ENCODE results near the gene TOR1AIP2.
"Not testable (repeated sequence)": the region's sequence is repeated elsewhere in the genome, so short reads cannot be mapped to it uniquely, and the experiment has no call there.

The TOR1AIP2 gene

DNA sequence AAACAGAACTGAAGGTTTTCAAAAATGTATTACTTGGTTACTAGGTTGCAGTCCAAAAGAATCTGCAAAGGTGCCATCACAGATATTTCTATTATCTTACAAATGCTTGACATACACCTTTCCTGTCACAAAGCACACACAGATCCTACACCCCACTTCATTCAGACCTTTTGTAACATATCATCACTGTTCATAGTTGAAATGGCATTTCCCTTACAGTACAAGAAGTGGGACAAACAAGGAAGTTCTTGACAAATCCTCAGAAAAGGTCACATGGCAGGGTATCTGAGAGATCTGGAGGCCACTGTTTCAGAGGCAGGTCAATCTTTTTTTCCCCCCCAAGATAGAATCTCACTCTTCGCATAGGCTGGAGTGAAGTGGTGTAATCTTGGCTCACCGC lies 21.3 kb downstream of the TOR1AIP2 start:
- no peaks in the 10 kb centered on the region for H3K27me3 ChIP-seq (ENCODE audit: insufficient read depth, low read length)
- H3K79me2 ChIP-seq (ENCODE audit: control insufficient read depth, insufficient read depth, low read length, unreplicated experiment), result no peaks in the 10 kb centered on the region
- H3K4me3 ChIP-seq (ENCODE audit: low read depth, low read length), result no peak overlapping the region
- no peaks in the 10 kb centered on the region for H3K4me1 ChIP-seq (ENCODE audit: control insufficient read depth, insufficient read depth, low read length, unreplicated experiment)
- no peak overlapping the region for H2AFZ ChIP-seq (ENCODE audit: low read length, unreplicated experiment)
- H3K36me3 ChIP-seq (ENCODE audit: insufficient read depth, low read length), result peaks cover 26% of the 10 kb centered on the region
- H3K27ac ChIP-seq (ENCODE audit: low read depth, low read length), result no peak overlapping the region

DNA sequence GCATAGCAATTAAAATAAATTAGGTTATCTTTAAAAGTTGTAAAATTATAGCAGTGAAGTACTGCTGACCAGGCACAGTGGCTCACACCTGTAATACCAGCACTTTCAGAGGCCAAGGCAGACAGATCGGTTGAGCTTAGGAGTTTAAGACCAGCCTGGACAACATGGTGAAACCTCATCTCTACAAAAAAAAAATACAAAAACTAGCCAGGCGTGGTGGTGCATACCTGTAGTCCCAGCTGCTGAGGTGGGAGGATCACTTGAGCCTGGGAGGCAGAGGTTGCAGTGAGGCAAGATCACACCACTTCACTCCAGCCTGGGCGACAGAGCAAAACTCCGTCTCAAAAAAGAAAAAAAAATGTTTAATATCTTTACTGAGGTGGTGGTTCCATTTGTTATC lies 21.8 kb downstream of the TOR1AIP2 start:
- not testable (repeated sequence) for H2AFZ ChIP-seq (ENCODE audit: low read length, unreplicated experiment); H3K27ac ChIP-seq (ENCODE audit: low read depth, low read length); H3K4me3 ChIP-seq (ENCODE audit: low read depth, low read length); H3K4me1 ChIP-seq (ENCODE audit: control insufficient read depth, insufficient read depth, low read length, unreplicated experiment); H3K79me2 ChIP-seq (ENCODE audit: control insufficient read depth, insufficient read depth, low read length, unreplicated experiment); H3K27me3 ChIP-seq (ENCODE audit: insufficient read depth, low read length)
- peaks cover 29% of the 10 kb centered on the region for H3K36me3 ChIP-seq (ENCODE audit: insufficient read depth, low read length)

DNA sequence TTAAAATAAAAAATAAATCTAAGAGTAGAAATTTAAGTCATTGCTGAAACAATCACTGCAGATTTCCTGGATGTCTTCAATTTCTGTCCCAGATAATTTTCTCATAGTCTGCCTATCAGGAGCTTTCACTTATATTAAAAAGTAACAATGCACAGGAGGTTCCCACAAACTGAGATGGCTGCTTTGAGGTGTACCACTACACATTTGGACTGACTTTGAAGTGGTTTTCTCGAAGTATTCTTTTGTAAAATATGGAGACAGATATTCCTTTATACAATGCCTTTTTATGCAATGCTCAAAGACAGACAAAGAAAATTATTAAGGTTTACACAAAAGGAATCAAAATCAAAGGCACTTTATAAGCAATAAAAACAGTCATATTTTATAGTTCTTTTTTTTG lies 24.5 kb downstream of the TOR1AIP2 start:
- H3K27me3 ChIP-seq (ENCODE audit: insufficient read depth, low read length), result no peaks in the 10 kb centered on the region
- H3K79me2 ChIP-seq (ENCODE audit: control insufficient read depth, insufficient read depth, low read length, unreplicated experiment), result no peaks in the 10 kb centered on the region
- peaks cover 6% of the 10 kb centered on the region for H3K4me1 ChIP-seq (ENCODE audit: control insufficient read depth, insufficient read depth, low read length, unreplicated experiment)
- no peak overlapping the region for H2AFZ ChIP-seq (ENCODE audit: low read length, unreplicated experiment)
- H3K36me3 ChIP-seq (ENCODE audit: insufficient read depth, low read length), result peaks cover 36% of the 10 kb centered on the region
- no peak overlapping the region for H3K4me3 ChIP-seq (ENCODE audit: low read depth, low read length)
- H3K27ac ChIP-seq (ENCODE audit: low read depth, low read length), result no peak overlapping the region

DNA sequence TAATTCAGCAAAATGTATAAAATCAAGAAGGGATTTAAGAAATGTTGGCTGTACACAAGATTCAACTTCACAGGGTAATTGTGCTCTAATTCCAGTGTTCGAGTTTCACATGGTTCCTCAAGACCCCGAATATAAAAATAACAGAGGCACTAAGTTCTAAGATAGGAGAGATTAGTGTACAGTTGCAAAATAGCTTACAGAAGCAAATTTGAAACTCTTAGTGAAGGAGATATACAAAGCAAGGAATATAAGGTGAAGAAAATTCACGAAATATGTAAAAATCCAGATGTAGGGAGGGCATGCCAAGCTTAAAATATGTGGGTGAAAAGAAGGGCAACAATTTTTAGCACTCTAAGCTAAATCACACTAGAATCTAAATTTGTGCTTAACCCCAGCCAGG lies 29.4 kb downstream of the TOR1AIP2 start:
- Histone ChIP-seq H3K36me3 (ENCODE audit: insufficient read depth, low read length) (peaks cover 35% of the 10 kb centered on the region), H2AFZ (ENCODE audit: low read length, unreplicated experiment) (no peak overlapping the region), H3K4me1 (ENCODE audit: control insufficient read depth, insufficient read depth, low read length, unreplicated experiment) (peaks cover 6% of the 10 kb centered on the region)

DNA sequence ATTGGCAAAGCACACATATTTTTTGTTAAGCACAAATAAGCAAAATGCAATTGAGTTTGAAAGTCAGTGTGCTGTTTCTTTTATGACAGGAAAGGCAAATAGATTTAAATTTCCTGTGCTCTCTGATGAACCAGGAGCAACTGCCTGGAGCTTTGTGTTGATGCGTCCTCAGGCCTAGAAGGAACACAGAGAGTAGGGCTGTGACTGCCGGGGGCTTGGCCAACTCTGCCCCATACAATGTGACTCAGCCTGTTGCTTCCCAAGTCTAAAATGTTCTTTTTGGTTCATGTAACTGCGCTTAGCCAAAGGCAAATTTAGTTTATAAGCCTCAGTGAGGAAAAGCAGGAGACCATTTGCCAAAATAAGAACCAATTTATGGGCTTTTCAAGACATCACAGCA lies 37.5 kb downstream of the TOR1AIP2 start:
- no peaks in the 10 kb centered on the region for H3K27me3 ChIP-seq (ENCODE audit: insufficient read depth, low read length)
- H2AFZ ChIP-seq (ENCODE audit: low read length, unreplicated experiment), result no peak overlapping the region
- peaks cover 9% of the 10 kb centered on the region for H3K4me1 ChIP-seq (ENCODE audit: control insufficient read depth, insufficient read depth, low read length, unreplicated experiment)
- no peak overlapping the region for H3K27ac ChIP-seq (ENCODE audit: low read depth, low read length)
- no peaks in the 10 kb centered on the region for H3K79me2 ChIP-seq (ENCODE audit: control insufficient read depth, insufficient read depth, low read length, unreplicated experiment)
- 0 out of 2 replicates have a peak, but pooled peaks cover 3% of the 10 kb centered on the region for H3K36me3 ChIP-seq (ENCODE audit: insufficient read depth, low read length)
- no peak overlapping the region for H3K4me3 ChIP-seq (ENCODE audit: low read depth, low read length)

More for the DNA sequence above, 29.4 kb downstream of the TOR1AIP2 start:
- no peak overlapping the region for H3K27ac ChIP-seq (ENCODE audit: low read depth, low read length)
- no peak overlapping the region for H3K4me3 ChIP-seq (ENCODE audit: low read depth, low read length)
- no peaks in the 10 kb centered on the region for H3K27me3 ChIP-seq (ENCODE audit: insufficient read depth, low read length)
- H3K79me2 ChIP-seq (ENCODE audit: control insufficient read depth, insufficient read depth, low read length, unreplicated experiment), result no peaks in the 10 kb centered on the region

DNA sequence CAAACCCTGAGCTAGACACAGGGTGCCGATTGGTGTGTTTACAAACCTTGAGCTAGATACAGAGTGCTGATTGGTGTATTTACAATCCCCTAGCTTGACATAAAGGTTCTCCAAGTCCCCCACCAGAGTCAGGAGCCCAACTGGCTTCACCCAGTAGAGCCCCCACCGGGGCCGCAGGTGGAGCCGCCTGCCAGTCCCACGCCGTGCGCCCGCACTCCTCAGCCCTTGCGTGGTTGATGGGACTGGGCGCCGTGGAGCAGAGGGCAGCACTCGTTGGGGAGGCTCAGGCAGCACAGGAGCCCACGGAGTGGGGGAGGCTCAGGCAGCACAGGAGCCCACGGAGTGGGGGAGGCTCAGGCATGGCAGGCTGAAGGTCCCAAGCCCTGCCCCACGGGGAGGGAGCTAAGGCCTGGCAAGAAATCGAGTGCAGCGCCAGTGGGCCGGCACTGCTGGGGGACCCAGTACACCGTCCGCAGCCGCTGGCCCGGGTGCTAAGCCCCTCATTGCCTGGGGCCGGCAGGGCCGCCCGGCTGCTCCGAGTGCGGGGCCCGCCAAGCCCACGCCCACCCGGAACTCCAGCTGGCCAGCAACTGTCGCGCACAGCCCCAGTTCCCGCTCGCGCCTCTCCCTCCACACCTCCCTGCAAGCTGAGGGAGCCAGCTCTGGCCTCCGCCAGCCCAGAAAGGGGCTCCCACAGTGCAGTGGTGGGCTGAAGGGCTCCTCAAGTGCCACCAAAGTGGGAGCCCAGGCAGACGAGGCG lies 40.7 kb downstream of the TOR1AIP2 start:
- H3K4me3 ChIP-seq (ENCODE audit: low read depth, low read length); H3K36me3 ChIP-seq (ENCODE audit: insufficient read depth, low read length); H3K79me2 ChIP-seq (ENCODE audit: control insufficient read depth, insufficient read depth, low read length, unreplicated experiment); H2AFZ ChIP-seq (ENCODE audit: low read length, unreplicated experiment); H3K4me1 ChIP-seq (ENCODE audit: control insufficient read depth, insufficient read depth, low read length, unreplicated experiment); H3K27me3 ChIP-seq (ENCODE audit: insufficient read depth, low read length); H3K27ac ChIP-seq (ENCODE audit: low read depth, low read length): not testable (repeated sequence)

DNA sequence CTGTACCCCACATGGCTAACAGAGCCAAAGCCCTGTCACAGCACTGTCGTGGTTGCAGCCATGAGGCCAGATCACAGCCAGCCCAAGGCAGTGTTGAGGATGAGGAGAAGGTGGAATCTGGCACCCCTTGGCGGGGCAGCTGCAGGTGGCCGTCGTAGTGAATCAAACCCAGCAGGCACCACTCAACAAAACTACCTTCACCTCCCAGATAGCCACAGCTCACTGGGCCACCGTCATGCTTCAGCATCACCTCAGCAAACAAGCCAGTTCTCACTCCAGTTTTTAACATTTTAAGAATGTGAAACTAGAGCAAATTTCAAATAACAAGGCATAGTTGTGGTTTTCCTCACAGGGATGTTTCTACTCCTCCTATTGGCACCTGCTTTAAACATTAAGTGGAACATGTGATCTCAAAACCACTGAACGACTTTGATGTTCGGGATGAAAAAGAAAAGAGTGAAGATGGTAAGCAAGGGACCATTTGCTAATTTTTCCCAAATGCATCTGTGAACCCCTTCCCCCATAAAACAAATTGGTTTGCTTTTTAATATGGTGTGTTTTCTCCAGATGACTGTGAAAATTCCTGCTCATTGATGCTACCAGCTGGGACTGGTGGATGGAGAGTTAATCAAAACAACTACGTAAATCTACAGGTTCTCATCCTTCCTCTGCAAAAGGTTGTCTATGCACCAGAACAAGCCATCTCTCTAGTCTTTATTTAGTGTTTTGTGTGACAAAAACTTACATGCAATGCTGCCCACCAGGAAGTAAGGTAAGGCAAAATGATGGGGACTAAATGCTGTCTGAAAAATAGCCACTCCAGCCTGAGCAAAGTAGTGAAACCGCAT lies 45.5 kb downstream of the TOR1AIP2 start:
- H3K79me2 ChIP-seq (ENCODE audit: control insufficient read depth, insufficient read depth, low read length, unreplicated experiment), result no peaks in the 10 kb centered on the region
- peaks cover 16% of the 10 kb centered on the region for H3K27me3 ChIP-seq (ENCODE audit: insufficient read depth, low read length)
- no peak overlapping the region for H3K4me3 ChIP-seq (ENCODE audit: low read depth, low read length)
- no peaks in the 10 kb centered on the region for H3K36me3 ChIP-seq (ENCODE audit: insufficient read depth, low read length)
- H3K27ac ChIP-seq (ENCODE audit: low read depth, low read length), result no peak overlapping the region
- no peaks in the 10 kb centered on the region for H3K4me1 ChIP-seq (ENCODE audit: control insufficient read depth, insufficient read depth, low read length, unreplicated experiment)
- H2AFZ ChIP-seq (ENCODE audit: low read length, unreplicated experiment), result no peak overlapping the region

DNA sequence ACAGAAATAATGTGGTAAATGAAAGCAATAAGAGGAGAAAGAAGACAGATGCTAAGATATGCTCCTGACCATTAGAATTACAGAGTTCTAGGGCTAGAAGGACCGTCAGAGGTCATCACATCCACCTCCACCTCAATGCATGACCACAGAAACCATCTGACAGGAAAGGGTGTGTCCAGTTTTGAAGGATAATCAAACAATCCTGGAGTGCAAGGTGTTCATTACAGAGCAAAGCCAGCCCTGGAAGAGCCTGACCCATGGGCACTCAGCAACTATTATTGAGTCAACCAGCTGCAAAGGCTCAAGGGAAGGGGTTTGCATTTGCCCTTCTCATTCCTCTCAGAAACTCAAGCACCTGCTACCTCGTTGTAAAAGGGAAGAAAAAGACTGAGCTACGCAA lies 46.4 kb downstream of the TOR1AIP2 start:
- Histone ChIP-seq H2AFZ (ENCODE audit: low read length, unreplicated experiment) (no peak overlapping the region), H3K27ac (ENCODE audit: low read depth, low read length) (no peak overlapping the region), H3K4me3 (ENCODE audit: low read depth, low read length) (no peak overlapping the region), H3K36me3 (ENCODE audit: insufficient read depth, low read length) (no peaks in the 10 kb centered on the region), H3K27me3 (ENCODE audit: insufficient read depth, low read length) (peaks cover 16% of the 10 kb centered on the region), H3K79me2 (ENCODE audit: control insufficient read depth, insufficient read depth, low read length, unreplicated experiment) (no peaks in the 10 kb centered on the region), H3K4me1 (ENCODE audit: control insufficient read depth, insufficient read depth, low read length, unreplicated experiment) (no peaks in the 10 kb centered on the region)

DNA sequence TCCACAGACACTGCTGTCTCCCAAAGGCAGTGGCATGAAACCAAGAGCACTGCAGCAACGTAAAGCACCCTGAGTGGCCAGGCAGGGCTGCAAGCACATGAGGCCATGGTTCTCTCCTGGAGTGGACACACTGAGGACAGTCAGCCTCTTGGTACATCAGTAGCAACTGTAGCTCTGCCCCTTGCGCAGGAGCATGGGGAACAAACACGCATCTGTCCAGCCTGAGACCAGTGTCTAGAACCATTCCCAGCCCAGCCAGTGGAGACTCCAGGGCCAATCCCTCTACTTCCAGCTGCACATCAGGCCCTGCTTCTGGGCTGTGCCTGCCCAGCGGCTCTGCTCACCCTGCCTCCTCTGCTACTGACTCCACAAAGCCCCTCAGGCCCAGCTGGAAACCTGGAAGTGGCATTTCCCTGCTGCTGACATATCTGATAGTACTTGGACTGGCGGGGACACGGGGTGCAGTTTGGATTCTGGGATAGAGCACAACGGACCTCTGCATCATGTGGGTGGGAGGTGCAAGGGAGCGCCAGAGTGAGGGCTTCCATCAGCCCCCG lies 49.0 kb downstream of the TOR1AIP2 start:
- Histone ChIP-seq H3K27ac (ENCODE audit: low read depth, low read length) (no peak overlapping the region), H3K36me3 (ENCODE audit: insufficient read depth, low read length) (no peaks in the 10 kb centered on the region), H3K4me1 (ENCODE audit: control insufficient read depth, insufficient read depth, low read length, unreplicated experiment) (no peaks in the 10 kb centered on the region), H3K27me3 (ENCODE audit: insufficient read depth, low read length) (peaks cover 16% of the 10 kb centered on the region), H3K4me3 (ENCODE audit: low read depth, low read length) (no peak overlapping the region), H2AFZ (ENCODE audit: low read length, unreplicated experiment) (no peak overlapping the region), H3K79me2 (ENCODE audit: control insufficient read depth, insufficient read depth, low read length, unreplicated experiment) (no peaks in the 10 kb centered on the region)

DNA sequence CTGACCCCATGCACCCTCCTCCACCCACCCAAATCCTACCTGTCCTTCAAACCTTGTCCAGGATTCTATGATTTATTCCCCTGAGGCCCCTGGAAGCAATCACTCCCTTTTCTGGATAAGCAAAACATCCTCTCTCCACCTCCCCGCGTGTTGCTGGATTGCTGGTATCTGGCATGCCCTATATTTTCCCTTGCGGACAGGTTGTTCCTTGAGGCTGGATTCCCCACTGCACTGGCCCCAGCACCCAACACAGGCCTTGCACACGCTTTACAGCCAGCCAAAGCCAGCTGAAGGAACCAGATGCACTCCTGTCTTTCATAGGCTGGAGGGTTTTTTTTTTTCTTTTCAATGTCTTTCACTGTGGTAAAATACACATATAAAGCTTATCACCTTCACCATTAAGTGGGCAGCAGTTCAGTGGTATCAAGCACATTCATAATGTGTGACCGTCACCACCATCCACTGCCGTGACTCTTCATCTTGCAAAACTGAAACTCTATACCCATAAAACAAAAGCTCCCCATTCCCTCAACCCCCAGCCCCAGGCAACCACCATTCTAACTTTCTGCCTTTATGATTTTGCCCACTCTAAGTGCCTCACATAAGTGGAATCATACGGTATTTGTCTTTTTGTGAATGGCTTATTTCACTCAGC lies 50.9 kb downstream of the TOR1AIP2 start:
- no peak overlapping the region for H2AFZ ChIP-seq (ENCODE audit: low read length, unreplicated experiment)
- peaks cover 16% of the 10 kb centered on the region for H3K27me3 ChIP-seq (ENCODE audit: insufficient read depth, low read length)
- H3K27ac ChIP-seq (ENCODE audit: low read depth, low read length), result no peak overlapping the region
- H3K79me2 ChIP-seq (ENCODE audit: control insufficient read depth, insufficient read depth, low read length, unreplicated experiment), result no peaks in the 10 kb centered on the region
- no peak overlapping the region for H3K4me3 ChIP-seq (ENCODE audit: low read depth, low read length)
- no peaks in the 10 kb centered on the region for H3K4me1 ChIP-seq (ENCODE audit: control insufficient read depth, insufficient read depth, low read length, unreplicated experiment)
- H3K36me3 ChIP-seq (ENCODE audit: insufficient read depth, low read length), result no peaks in the 10 kb centered on the region
